GM12878 (cell line): Measurements from ENCODE around the gene NADSYN1.

ENCODE experiments used
- BMI1 ChIP-seq: fragments of 450-650 bp; IDR thresholded peaks from 2 replicates; pipeline ENCODE4 v1.6.1; 2016; ENCODE audit warnings: mild to moderate bottlenecking, moderate library complexity, borderline replicate concordance
- EED ChIP-seq: sonication (generic); IDR thresholded peaks from 2 replicates; pipeline ENCODE4 v1.6.1; 2016; ENCODE audit warnings: antibody characterized with exemption, low read depth
- RAD21 ChIP-seq: IDR thresholded peaks from 2 replicates; pipeline ENCODE4 v1.6.1; 2011; ENCODE audit warnings: mild to moderate bottlenecking, low read depth, low read length, moderate library complexity; ENCODE audit not compliant: insufficient read depth
- ZNF274 ChIP-seq: IDR thresholded peaks from one replicate; pipeline ENCODE4 v1.8.0; 2011; ENCODE audit not compliant: insufficient read length, insufficient read depth

GRCh38 chr11:71449596-71449995 lies 3.4 kb upstream of the NADSYN1 start:
- no peak for TF ChIP-seq EED
- no peak for TF ChIP-seq ZNF274
- no peak for TF ChIP-seq RAD21
- TF ChIP-seq BMI1, result no peak
